HG03135 (cell line): Measurements from ENCODE around the gene ANKRD34A.

Experiments
- ATAC-seq: cut with Tn5 transposase; IDR thresholded peaks from one replicate; pipeline ENCODE4 v1.9.1; 2021; ENCODE audit warnings: mild to moderate bottlenecking, moderate library complexity; ENCODE audit not compliant: unreplicated experiment

ANKRD34A gene

DNA sequence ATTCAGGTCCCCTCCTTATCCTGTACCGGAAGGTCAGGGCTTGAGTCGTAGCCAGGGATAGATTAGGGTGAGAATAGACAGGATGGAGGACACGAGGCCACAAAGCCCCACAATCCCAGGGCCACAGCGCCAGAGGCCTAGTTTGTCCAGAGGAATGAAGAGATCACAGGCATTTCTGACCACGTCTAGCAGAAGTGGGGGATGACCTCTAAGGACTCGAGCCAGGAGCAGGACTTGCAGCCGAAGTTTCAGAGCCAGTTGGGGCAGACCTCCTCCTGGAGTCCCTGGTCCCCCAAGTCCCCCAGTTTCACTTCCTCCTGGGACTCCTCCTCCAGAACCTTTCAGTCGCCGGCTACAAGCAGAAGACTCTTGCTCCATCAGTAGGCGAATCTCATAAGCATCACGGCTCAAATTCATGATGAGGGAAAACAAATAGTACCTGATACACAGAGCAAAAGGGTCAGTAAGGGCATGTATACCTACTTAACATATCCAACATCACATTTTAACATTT, 52.2 kb downstream of the ANKRD34A start:
- no peak for ATAC-seq
